ENCODE results near the gene YDJC. TPM values are rescaled to one million over a fixed set of nuclear protein-coding genes. Genes with fewer than 3 reads are reported as not detected.

YDJC gene
- total and polyA plus RNA-seq, 2 of the 13 experiments (the other 11 are each of a cell fraction or from before 2014, with no cell fraction given): 15.3 to 32.0 TPM

DNA sequence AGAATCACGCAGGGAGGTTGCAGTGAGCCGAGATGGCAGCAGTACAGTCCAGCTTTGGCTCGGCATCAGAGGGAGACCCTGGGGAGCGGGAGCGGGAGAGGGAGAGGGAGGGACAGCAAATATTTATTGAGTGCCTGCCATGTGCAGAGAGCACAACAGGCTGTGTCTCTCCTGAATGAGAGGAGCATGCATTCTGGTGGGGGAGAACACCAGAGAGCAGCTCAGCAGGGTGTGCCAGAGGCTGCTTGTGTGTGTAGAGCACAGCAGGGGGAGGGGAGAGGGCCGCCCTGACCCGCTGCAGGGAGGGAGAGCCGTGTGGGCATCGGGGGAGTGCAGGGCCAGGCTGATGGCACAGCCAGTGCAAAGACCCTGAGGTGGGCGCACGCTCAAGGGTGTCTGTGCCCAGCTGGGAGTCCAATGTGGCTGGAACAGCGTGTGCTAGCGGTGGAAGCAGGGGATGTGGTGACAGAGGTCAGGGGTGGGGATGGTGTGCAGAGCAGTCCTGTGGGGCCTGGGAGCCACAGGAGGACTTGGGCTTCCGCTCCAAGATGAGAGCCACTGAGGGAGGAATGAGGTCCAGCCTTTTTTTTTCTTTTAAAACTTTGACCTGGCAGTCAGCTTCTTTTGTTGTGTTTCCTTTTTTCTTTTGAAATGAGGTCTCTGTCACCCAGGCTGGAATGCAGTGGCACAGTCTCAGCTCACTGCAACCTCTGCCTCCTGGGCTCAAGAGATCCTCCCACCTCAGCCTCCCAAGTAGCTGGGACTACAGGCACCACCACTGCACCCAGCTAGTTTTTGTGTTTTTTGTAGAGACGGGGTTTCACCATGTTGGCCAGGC, 48.0 kb upstream of the YDJC start (continued):
- TF ChIP-seq HNF1A (IDR thresholded peaks at IDR 0.05; ENCODE audit: low read depth) (no peak), HNF1A (CRISPR knock-in tag; IDR thresholded peaks at IDR 0.05; ENCODE audit: borderline replicate concordance) (peak; percentile 17; the same call in 1 of the 2 replicates), ZNF484 (CRISPR knock-in tag; IDR thresholded peaks at IDR 0.05; ENCODE audit: borderline replicate concordance, low read depth) (no peak), DNMT1 (CRISPR knock-in tag; IDR thresholded peaks at IDR 0.05) (no peak), AGO1 (IDR thresholded peaks at IDR 0.05; ENCODE audit: low read depth, low read length, poor library complexity, severe bottlenecking) (peak; percentile 75), SALL1 (CRISPR knock-in tag; IDR thresholded peaks at IDR 0.05) (peak; percentile 83), ZSCAN25 (CRISPR knock-in tag; IDR thresholded peaks at IDR 0.05) (peak; percentile 85), ZBTB21 (CRISPR knock-in tag; IDR thresholded peaks at IDR 0.05) (no peak), FOXA1 (IDR thresholded peaks at IDR 0.05) (no peak), FOXA1 (CRISPR knock-in tag; IDR thresholded peaks at IDR 0.05) (peak; percentile 84), ZNF143 (CRISPR knock-in tag; IDR thresholded peaks at IDR 0.05) (0 out of 2 replicates have a peak, but pooled peaks have one; percentile 30), ZNF263 (CRISPR knock-in tag; IDR thresholded peaks at IDR 0.05) (peak; percentile 87), YEATS4 (CRISPR knock-in tag; IDR thresholded peaks at IDR 0.05; ENCODE audit: borderline replicate concordance) (peak; percentile 44; the same call in 1 of the 2 replicates), BCL3 (CRISPR knock-in tag; IDR thresholded peaks at IDR 0.05) (no peak), ZSCAN29 (CRISPR knock-in tag; conservative IDR thresholded peaks at IDR 0.05) (peak; percentile 34; the same call in 1 of the 2 replicates), MTA1 (CRISPR knock-in tag; IDR thresholded peaks at IDR 0.05; ENCODE audit: borderline replicate concordance) (peak; percentile 89; the same call in 1 of the 2 replicates), ZIK1 (CRISPR knock-in tag; IDR thresholded peaks at IDR 0.05; ENCODE audit: borderline replicate concordance, low read depth) (0 out of 2 replicates have a peak, but pooled peaks have one; percentile 57), GFI1 (CRISPR knock-in tag; IDR thresholded peaks at IDR 0.05; ENCODE audit: borderline replicate concordance) (no peak; the same call in 1 of the 2 replicates)
- TF ChIP-seq, protein P1, sequence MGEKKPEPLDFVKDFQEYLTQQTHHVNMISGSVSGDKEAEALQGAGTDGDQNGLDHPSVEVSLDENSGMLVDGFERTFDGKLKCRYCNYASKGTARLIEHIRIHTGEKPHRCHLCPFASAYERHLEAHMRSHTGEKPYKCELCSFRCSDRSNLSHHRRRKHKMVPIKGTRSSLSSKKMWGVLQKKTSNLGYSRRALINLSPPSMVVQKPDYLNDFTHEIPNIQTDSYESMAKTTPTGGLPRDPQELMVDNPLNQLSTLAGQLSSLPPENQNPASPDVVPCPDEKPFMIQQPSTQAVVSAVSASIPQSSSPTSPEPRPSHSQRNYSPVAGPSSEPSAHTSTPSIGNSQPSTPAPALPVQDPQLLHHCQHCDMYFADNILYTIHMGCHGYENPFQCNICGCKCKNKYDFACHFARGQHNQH (CRISPR knock-in tag; IDR thresholded peaks at IDR 0.05): no peak
- TF ChIP-seq, protein P2, sequence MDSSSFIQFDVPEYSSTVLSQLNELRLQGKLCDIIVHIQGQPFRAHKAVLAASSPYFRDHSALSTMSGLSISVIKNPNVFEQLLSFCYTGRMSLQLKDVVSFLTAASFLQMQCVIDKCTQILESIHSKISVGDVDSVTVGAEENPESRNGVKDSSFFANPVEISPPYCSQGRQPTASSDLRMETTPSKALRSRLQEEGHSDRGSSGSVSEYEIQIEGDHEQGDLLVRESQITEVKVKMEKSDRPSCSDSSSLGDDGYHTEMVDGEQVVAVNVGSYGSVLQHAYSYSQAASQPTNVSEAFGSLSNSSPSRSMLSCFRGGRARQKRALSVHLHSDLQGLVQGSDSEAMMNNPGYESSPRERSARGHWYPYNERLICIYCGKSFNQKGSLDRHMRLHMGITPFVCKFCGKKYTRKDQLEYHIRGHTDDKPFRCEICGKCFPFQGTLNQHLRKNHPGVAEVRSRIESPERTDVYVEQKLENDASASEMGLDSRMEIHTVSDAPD (CRISPR knock-in tag; IDR thresholded peaks at IDR 0.05): peak; percentile 60; the same call in 1 of the 2 replicates
- TF ChIP-seq, protein P3, sequence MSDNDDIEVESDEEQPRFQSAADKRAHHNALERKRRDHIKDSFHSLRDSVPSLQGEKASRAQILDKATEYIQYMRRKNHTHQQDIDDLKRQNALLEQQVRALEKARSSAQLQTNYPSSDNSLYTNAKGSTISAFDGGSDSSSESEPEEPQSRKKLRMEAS (IDR thresholded peaks at IDR 0.05): peak; percentile 88
